Dedifferentiated amniotic fluid mesenchymal stem cell (primary cell): ENCODE measurements around the gene AMY2B.
A peak's percentile ranks its signal among the peaks of the same experiment; 100 is the strongest.
"Not testable (repeated sequence)": the region's sequence is repeated elsewhere in the genome, so short reads cannot be mapped to it uniquely, and the experiment has no call there.

ENCODE experiments used
- DNase-seq: peaks from one replicate; pipeline ENCODE4 v3.0.0-alpha.2; 2016; ENCODE audit errors: extremely low spot score

AMY2B gene

GRCh38 chr1:103571289-103571688 is at the start of gene AMY2B:
Gene AMY2B, plus strand, starts transcription at chr1:103571589. Its CDS starts 14 bp downstream, at chr1:103571603.
- DNase-seq: not testable (repeated sequence)

- no peak for DNase-seq
Measured at GRCh38 chr1:103523346-103523745, 48.0 kb upstream of the AMY2B start.

GRCh38 chr1:103525114-103525606 is 46.2 kb upstream of the AMY2B start:
- DNase-seq: peak; percentile 35

- DNase-seq: peak; percentile 92
Measured at GRCh38 chr1:103525607-103526507, 45.5 kb upstream of the AMY2B start, which contains the start of gene RNPC3. Gene RNPC3, plus strand, starts transcription at chr1:103525699. Its CDS starts 372 bp downstream, at chr1:103526071.

- no peak for DNase-seq
Measured at GRCh38 chr1:103527331-103527730, 44.1 kb upstream of the AMY2B start.

- DNase-seq: no peak
Measured at GRCh38 chr1:103529746-103530145, 41.6 kb upstream of the AMY2B start.

GRCh38 chr1:103538226-103538625 is 33.2 kb upstream of the AMY2B start:
- no peak for DNase-seq

GRCh38 chr1:103541431-103541830 is 30.0 kb upstream of the AMY2B start:
- DNase-seq: no peak

GRCh38 chr1:103546496-103546895 is 24.9 kb upstream of the AMY2B start:
- no peak for DNase-seq

GRCh38 chr1:103547840-103548239 is 23.5 kb upstream of the AMY2B start:
- no peak for DNase-seq

GRCh38 chr1:103560427-103560826 is 11.0 kb upstream of the AMY2B start:
- no peak for DNase-seq

- DNase-seq: not testable (repeated sequence)
Measured at GRCh38 chr1:103561124-103561523, 10.3 kb upstream of the AMY2B start.

- no peak for DNase-seq
Measured at GRCh38 chr1:103561643-103562395, 9.6 kb upstream of the AMY2B start.

- DNase-seq: no peak
Measured at GRCh38 chr1:103563056-103563455, 8.3 kb upstream of the AMY2B start.

GRCh38 chr1:103569493-103569892 is 1.9 kb upstream of the AMY2B start:
- DNase-seq: no peak

- DNase-seq: no peak
Measured at GRCh38 chr1:103576065-103576464, 4.7 kb downstream of the AMY2B start.

GRCh38 chr1:103576784-103577183 is 5.4 kb downstream of the AMY2B start:
- DNase-seq: not testable (repeated sequence)

GRCh38 chr1:103582464-103582863 is 11.1 kb downstream of the AMY2B start:
- no peak for DNase-seq

- DNase-seq: no peak
Measured at GRCh38 chr1:103583887-103584286, 12.5 kb downstream of the AMY2B start.

GRCh38 chr1:103584537-103584936 is 13.1 kb downstream of the AMY2B start:
- DNase-seq: no peak

- not testable (repeated sequence) for DNase-seq
Measured at GRCh38 chr1:103602740-103603139, 31.4 kb downstream of the AMY2B start.

- no peak for DNase-seq
Measured at GRCh38 chr1:103616362-103616761, 45.0 kb downstream of the AMY2B start.
